HG03103 (cell line): ENCODE results near the gene GRAMD1B.

Experiments
- ATAC-seq: cut with Tn5 transposase; IDR thresholded peaks from one replicate; pipeline ENCODE4 v1.9.1; 2021; ENCODE audit warnings: low read depth; ENCODE audit not compliant: unreplicated experiment

Gene GRAMD1B

GRCh38 chr11:123408619-123409455 is 21.2 kb upstream of the GRAMD1B start:
- no peak for ATAC-seq

GRCh38 chr11:123409456-123410217 is 20.4 kb upstream of the GRAMD1B start:
- ATAC-seq, result no peak

DNA sequence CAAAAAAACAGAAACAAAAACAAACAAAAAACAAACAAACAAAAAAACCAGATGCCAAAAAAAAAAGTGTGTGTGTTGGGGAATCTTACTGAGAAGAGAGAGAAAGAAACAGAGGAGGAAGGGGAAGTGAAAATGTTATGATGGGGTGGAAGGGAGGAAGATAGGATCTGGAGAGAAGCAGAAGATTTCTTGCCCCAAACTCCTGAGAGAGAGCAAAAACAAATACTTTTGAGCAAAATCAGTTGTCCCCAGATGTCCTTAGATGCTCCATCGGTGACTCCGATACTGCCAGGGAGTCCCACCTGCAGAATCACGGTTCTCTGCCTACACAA is 19.9 kb upstream of the GRAMD1B start:
- no peak for ATAC-seq

GRCh38 chr11:123413636-123414035 is 16.4 kb upstream of the GRAMD1B start:
- no peak for ATAC-seq

GRCh38 chr11:123416566-123416965 is 13.5 kb upstream of the GRAMD1B start:
- no peak for ATAC-seq

DNA sequence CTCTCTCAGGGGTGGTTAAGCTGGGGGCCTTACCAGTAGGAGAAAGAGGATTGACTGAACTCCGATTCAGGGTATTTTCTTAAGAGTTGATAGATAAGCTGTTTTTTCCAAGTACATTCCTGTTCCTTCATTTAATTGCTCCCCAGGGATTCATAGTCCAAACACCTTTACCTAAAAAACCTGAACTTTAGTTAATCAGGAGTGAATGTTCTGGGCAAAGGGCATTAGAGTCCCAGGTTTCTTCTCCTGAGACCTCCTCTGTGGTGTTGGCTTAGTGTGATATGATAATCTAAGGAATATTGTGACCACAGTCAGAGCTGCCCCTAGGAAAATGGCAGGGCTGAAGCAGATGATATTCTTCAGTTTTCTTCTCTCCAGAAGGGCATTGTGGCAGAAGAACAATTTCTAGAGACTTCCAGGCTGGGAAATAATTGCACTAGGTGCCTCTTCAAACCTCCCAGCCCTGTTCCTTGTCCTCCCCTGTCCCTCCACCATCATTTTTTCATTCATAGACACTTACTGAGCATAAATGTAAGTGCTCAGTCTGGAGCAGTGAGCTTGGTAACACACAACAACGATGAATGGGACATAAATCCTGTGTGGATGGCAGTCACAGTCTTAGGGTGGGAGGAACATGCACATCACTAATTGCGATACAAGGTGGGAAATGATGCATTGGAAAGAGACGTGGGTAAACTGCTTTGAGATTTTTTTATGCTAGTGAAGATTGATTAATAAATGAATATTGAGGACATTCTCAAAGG is 11.5 kb upstream of the GRAMD1B start:
- no peak for ATAC-seq

DNA sequence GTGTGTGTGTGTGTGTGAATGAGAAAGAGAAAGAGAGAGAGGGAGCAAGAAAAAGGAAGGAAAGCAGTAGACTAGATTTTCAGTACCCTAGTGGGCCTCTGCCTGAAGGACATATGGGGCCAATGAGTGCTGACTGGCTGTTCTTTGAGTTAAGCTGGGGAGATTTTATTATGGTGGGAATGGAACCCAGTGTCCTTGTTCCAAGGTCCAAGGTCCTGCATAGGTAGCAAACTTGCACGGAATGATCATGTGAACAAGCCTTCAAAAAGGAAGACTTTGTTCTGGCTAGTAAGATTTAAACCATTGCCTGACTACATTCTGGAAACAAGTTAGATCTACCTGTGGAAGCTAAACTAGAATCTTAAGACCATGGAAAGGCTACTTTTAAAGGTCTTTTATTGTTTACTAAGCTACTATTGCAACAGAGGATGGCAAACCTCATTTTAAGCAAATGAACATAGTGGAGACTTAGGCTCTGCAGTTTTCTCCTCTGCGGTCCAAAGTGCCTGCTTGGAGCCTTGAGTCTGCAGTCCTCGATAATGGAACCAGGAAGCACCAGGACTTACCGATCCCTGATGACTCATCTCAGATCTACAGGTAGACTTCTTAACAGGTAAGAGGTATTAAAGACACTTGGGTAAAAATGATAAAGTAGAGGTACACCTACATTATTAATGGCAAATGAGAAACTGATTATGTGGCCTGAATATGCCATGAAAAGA is 10.2 kb upstream of the GRAMD1B start:
- no peak for ATAC-seq

- no peak for ATAC-seq
These were observed 8.5 kb upstream of the GRAMD1B start for GRCh38 chr11:123421589-123421988.

GRCh38 chr11:123425367-123425766 is 4.7 kb upstream of the GRAMD1B start:
- no peak for ATAC-seq

DNA sequence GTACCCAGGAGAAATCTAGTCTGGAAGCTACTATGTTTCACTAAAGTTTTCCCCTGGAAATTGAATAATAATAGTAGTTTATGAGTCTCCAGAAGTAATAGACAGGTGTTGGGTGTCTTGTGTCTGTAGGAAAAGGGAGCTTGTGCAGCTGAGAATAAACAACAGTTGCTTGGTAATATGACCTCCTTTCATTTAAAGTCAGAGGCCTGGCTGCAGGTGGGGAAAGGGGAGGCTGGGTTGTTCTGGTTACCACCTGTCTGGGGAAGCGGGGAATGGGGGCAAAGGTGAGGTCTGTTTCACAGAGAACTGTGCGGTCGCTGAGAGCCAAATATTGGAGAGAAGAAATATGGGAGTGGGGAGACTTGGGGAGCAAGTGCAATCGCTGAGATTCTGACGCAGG is 3.3 kb upstream of the GRAMD1B start:
- ATAC-seq, result no peak

DNA sequence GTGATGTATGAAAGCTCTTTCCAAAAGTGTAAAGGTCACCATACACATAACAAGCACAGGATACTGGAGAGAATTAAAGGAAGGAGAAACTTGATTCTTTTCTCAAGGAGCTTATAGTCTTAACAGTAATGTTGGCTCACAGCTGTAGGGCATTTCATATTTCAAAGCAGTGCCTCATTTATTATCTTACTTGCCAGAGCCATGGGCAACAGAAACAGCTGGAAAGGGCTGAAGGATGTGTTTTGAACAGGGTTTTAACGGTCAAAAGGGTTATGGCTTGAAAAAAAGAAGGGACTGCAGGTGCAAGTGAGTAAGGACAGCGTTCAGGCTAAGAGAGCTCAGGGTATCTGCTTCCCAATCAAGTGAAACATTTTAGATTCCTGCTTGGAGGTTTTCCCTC is 2.7 kb upstream of the GRAMD1B start:
- ATAC-seq, result no peak

DNA sequence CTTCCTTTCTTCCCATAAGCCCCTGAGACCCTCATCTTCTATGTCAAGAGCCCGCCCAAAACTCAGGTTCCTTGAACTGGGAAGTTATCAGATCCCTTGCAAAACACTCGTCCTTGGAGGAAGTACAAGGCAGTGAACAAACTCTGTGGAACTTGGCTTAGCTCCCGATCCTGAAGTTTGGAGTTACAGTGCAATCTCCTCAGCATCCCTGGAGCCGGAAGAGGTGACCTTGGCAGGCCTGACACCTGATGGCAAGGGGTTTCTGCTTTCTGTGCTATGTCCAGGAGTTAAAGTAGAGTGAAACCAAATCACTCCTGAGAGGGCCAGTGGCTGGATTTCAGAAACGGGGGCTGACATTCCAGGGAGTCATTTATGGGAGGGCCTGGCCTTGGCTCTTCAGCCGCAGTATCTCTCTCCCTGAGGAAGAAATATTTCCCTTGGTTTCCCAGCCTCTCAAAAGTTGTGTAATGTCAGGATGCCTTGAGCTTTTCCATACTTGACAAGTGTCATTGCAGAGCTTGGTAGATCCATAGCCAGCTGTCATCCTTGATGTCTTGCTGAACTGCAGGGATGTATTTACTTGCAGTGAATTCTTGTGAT is 1.9 kb upstream of the GRAMD1B start:
- ATAC-seq, result no peak

DNA sequence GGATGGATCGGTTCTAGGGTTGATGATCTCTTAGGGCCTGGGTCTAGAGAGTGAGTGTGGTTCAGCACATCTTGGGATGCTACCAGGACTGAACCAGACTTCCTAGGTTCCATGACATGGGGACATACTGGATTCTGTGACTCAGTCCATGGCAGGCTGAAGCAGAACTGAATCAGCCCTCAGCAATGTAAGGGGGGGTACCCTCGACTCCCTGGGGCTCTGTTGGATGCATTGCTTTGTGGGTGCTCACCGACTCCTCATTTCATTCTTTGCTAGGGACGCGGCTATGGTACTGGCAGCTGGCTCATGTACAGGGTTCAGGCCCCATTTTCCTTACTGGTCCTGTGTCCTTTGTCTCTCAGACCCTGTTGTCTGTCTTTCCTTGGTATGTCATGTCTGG is 733 bp upstream of the GRAMD1B start:
- no peak for ATAC-seq

- peak; percentile 39 for ATAC-seq
These were observed 840 bp downstream of the GRAMD1B start for GRCh38 chr11:123430721-123431497.

GRCh38 chr11:123431619-123432018 is 1.6 kb downstream of the GRAMD1B start:
- no peak for ATAC-seq

DNA sequence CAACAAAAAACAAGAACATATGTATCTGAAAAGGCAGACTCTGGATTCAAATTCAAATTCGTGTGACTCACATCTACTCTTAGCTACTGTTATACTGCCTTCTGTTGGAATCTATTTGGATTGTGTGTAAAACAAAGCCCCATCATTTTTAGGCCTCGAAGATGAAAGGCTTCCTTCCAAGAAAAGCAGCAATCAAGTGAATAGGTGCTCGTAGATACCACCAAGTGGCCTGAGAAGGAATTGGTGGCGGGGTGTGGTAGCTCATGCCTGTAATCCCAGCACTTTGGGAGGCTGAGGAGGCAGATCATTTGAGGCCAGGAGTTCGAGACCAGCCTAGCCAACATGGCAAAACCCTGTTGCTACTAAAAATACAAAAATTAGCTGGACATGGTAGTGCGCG is 4.2 kb downstream of the GRAMD1B start:
- ATAC-seq, result no peak

DNA sequence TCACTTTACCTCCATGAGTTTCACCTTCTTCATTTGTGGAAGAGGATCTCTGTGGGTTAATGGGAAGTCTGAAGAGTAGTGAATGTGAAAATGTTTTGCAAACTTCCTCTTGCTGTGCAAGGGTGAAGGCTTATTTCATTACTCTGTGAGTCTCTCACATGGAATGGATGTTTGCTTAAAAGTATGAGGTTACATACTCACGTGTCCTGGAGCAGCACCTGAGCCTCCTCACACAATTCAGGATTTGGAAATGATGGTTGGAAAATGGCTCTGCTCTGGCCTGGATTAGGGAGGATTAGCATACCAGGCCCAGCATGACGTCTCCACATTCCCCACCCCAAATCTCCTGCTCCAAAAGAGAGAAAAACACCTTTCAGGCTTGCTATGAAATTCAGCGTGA is 4.8 kb downstream of the GRAMD1B start:
- ATAC-seq, result no peak

- no peak for ATAC-seq
These were observed 7.3 kb downstream of the GRAMD1B start for GRCh38 chr11:123437236-123437979.

- ATAC-seq, result no peak
These were observed 8.1 kb downstream of the GRAMD1B start for GRCh38 chr11:123438131-123438627.
